A549 (cell line): ENCODE measurements around the gene C1orf167. TPM values are rescaled to one million over a fixed set of nuclear protein-coding genes. Genes with fewer than 3 reads are reported as not detected.

ENCODE experiments used
- ATAC-seq, 2 experiments: fragments of 200-7000 bp in 1 of 2; fragments of >200 bp in 1 of 2; cut with Nextera tagmentation in 1 of 2; cut with Tn5 transposase in 1 of 2; 3 replicates each; pipeline versions ENCODE4 v1.8.0 to v1.9.1; 2018 to 2020; ENCODE audit warnings: mild to moderate bottlenecking in 1 of 2, moderate library complexity in 1 of 2
- CTCF ChIA-PET: fragments of 300-600 bp; sonication (Branson Sonifier 250); formaldehyde crosslinking; extraction: SDS; loops from one replicate; lab custom pipeline; 2021; ENCODE audit warnings: antibody characterized with exemption, inconsistent platforms; lab: Yijun Ruan, JAX
- POLR2A ChIA-PET: fragments of 350-600 bp; formaldehyde crosslinking; extraction: SDS; loops from one replicate; lab custom pipeline; 2021; ENCODE audit warnings: antibody characterized with exemption, inconsistent platforms; lab: Yijun Ruan, JAX
- DNase-seq, 2 experiments: peaks; one replicate each; pipeline versions ENCODE4 v3.0.0 to v3.0.0-alpha.2; 2011 to 2016; ENCODE audit warnings: low read depth in 1 of 2, low spot score in 1 of 2
- FAIRE-seq: peaks from 2 replicates; lab custom pipeline; 2011; peaks lifted over from hg19 to GRCh38; lab: Jason Lieb, UNC
- H3K27ac ChIP-seq, 2 experiments: fragments of >200 bp; sonication (Bioruptor Twin); formaldehyde crosslinking; 3 replicates each; pipeline ENCODE4 v1.5.1; 2016 to 2017
- H3K4me1 ChIP-seq: fragments of >200 bp; sonication (Bioruptor Twin); formaldehyde crosslinking; 3 replicates; pipeline ENCODE4 v1.6.1; 2016
- H3K4me2 ChIP-seq: fragments of >200 bp; sonication (Bioruptor Twin); formaldehyde crosslinking; 3 replicates; pipeline ENCODE4 v1.6.1; 2016
- H3K4me3 ChIP-seq: fragments of >200 bp; sonication (Bioruptor Twin); formaldehyde crosslinking; 3 replicates; pipeline ENCODE4 v1.5.1; 2016
- H3K9me3 ChIP-seq: fragments of >200 bp; sonication (Bioruptor Twin); formaldehyde crosslinking; 3 replicates; pipeline ENCODE4 v1.6.1; 2016
- BHLHE40 ChIP-seq: IDR thresholded peaks from 2 replicates; pipeline ENCODE4 v1.6.1; 2012; ENCODE audit warnings: low read depth, low read length, inconsistent platforms
- CHD2 ChIP-seq: fragments of 150-350 bp; IDR thresholded peaks from 2 replicates; pipeline ENCODE4 v1.6.1; 2014; ENCODE audit warnings: low read length; ENCODE audit not compliant: partially characterized antibody
- EHMT2 ChIP-seq: fragments of 200-600 bp; sonication (generic); IDR thresholded peaks from 2 replicates; pipeline ENCODE4 v1.6.1; 2016; ENCODE audit warnings: antibody characterized with exemption, low read depth, mild to moderate bottlenecking, moderate library complexity
- ESRRA ChIP-seq: fragments of 150-350 bp; IDR thresholded peaks from 2 replicates; pipeline ENCODE4 v1.6.1; 2014; ENCODE audit warnings: mild to moderate bottlenecking, low read length, borderline replicate concordance
- FOSB ChIP-seq: fragments of 250-450 bp; sonication (Bioruptor Pico); IDR thresholded peaks from 2 replicates; pipeline ENCODE4 v1.5.0; 2020; ENCODE audit warnings: mild to moderate bottlenecking, moderate library complexity
- GATA3 ChIP-seq: IDR thresholded peaks from 2 replicates; pipeline ENCODE4 v1.6.1; 2012; ENCODE audit warnings: borderline replicate concordance
- HDAC2 ChIP-seq: fragments of 200-600 bp; sonication (generic); IDR thresholded peaks from 2 replicates; pipeline ENCODE4 v1.6.1; 2016
- HOXB13 ChIP-seq: fragments of 250-450 bp; sonication (Bioruptor Pico); IDR thresholded peaks from 2 replicates; pipeline ENCODE4 v1.5.0; 2020; ENCODE audit warnings: low read depth, mild to moderate bottlenecking, moderate library complexity
- JUN ChIP-seq, 2 experiments: fragments of >200 bp; sonication (Bioruptor Twin); formaldehyde crosslinking; IDR thresholded peaks; 2 replicates in 1 of 2; 3 replicates in 1 of 2; pipeline ENCODE4 v1.6.1; 2016 to 2017
- JUNB ChIP-seq: fragments of >200 bp; sonication (Bioruptor Twin); formaldehyde crosslinking; IDR thresholded peaks from 2 replicates; pipeline ENCODE4 v1.6.1; 2016
- PHF8 ChIP-seq: fragments of 200-600 bp; sonication (generic); IDR thresholded peaks from 2 replicates; pipeline ENCODE4 v1.6.1; 2016; ENCODE audit warnings: low read depth, mild to moderate bottlenecking, antibody characterized with exemption, moderate library complexity, borderline replicate concordance
- POLR2A ChIP-seq: IDR thresholded peaks from 2 replicates; pipeline ENCODE4 v1.6.1; 2012; ENCODE audit warnings: mild to moderate bottlenecking, low read length
- RAD21 ChIP-seq, 2 experiments: fragments of >200 bp in 1 of 2; sonication (Bioruptor Twin) in 1 of 2; formaldehyde crosslinking in 1 of 2; IDR thresholded peaks in 1 of 2; conservative IDR thresholded peaks in 1 of 2; 2 replicates in 1 of 2; 3 replicates in 1 of 2; pipeline ENCODE4 v1.6.1; 2012 to 2018; ENCODE audit warnings: inconsistent platforms in 1 of 2
- RNF2 ChIP-seq: fragments of 200-600 bp; sonication (generic); IDR thresholded peaks from 2 replicates; pipeline ENCODE4 v1.6.1; 2016; ENCODE audit warnings: low read depth, mild to moderate bottlenecking, antibody characterized with exemption, moderate library complexity, borderline replicate concordance
- TFCP2L1 ChIP-seq: fragments of 250-450 bp; sonication (Bioruptor Pico); IDR thresholded peaks from 2 replicates; pipeline ENCODE4 v1.5.0; 2021; ENCODE audit warnings: mild to moderate bottlenecking
- TP53 ChIP-seq: fragments of 250-450 bp; sonication (Bioruptor Pico); IDR thresholded peaks from 2 replicates; pipeline ENCODE4 v1.5.0; 2021; ENCODE audit warnings: mild to moderate bottlenecking, moderate library complexity
- ZC3H11A ChIP-seq: fragments of 450-650 bp; IDR thresholded peaks from 2 replicates; pipeline ENCODE4 v1.6.1; 2014; ENCODE audit warnings: antibody characterized with exemption, mild to moderate bottlenecking
- ZSCAN20 ChIP-seq: fragments of 250-450 bp; sonication (Bioruptor Pico); IDR thresholded peaks from 2 replicates; pipeline ENCODE4 v1.8.0; 2022; ENCODE audit warnings: mild to moderate bottlenecking, moderate library complexity
- WGBS: methylation state at CpG from one replicate; pipeline ENCODE4 v1.1.6; 2017; ENCODE audit errors: missing lambda C conversion rate; 5-methylcytosine and 5-hydroxymethylcytosine counted together
- polyA plus RNA-seq, 4 experiments: library from polyadenylated mRNA; depleted of rRNA in 3 of 4; stranded (reverse); fragments of >200 nt; fragmentation: RNase III in 1 of 4; extraction: RNeasy Plus Mini Kit Qiagen cat#74134 plus additional on column Dnase treatment in 1 of 4; gene quantifications; 2 replicates in 3 of 4; 3 replicates in 1 of 4; pipeline ENCODE4 v1.2.3, GENCODE V29; 2011 to 2017
- TF ChIP-seq, protein P1 (sequence below): IDR thresholded peaks from 2 replicates; pipeline ENCODE4 v1.6.1; 2012; ENCODE audit warnings: low read depth, borderline replicate concordance
- TF ChIP-seq, protein P2 (sequence below): fragments of 450-650 bp; IDR thresholded peaks from 2 replicates; pipeline ENCODE4 v1.6.1; 2014; ENCODE audit warnings: antibody characterized with exemption
- TF ChIP-seq, protein P3 (sequence below): IDR thresholded peaks from 2 replicates; pipeline ENCODE4 v1.6.1; 2012
- TF ChIP-seq, protein P4 (sequence below): fragments of >200 bp; sonication (Bioruptor Twin); formaldehyde crosslinking; IDR thresholded peaks from 3 replicates; pipeline ENCODE4 v1.6.1; 2016
- TF ChIP-seq, protein P5 (sequence below): fragments of >200 bp; sonication (Bioruptor Twin); formaldehyde crosslinking; IDR thresholded peaks from 3 replicates; pipeline ENCODE4 v1.5.1; 2016
- TF ChIP-seq, protein P6 (sequence below): fragments of 250-450 bp; sonication (Bioruptor Pico); IDR thresholded peaks from 2 replicates; pipeline ENCODE4 v1.5.0; 2021; ENCODE audit warnings: mild to moderate bottlenecking, moderate library complexity, borderline replicate concordance

Gene C1orf167
- polyA plus RNA-seq, 2 of the 4 experiments (the other 2 are of a cell fraction): not detected

DNA sequence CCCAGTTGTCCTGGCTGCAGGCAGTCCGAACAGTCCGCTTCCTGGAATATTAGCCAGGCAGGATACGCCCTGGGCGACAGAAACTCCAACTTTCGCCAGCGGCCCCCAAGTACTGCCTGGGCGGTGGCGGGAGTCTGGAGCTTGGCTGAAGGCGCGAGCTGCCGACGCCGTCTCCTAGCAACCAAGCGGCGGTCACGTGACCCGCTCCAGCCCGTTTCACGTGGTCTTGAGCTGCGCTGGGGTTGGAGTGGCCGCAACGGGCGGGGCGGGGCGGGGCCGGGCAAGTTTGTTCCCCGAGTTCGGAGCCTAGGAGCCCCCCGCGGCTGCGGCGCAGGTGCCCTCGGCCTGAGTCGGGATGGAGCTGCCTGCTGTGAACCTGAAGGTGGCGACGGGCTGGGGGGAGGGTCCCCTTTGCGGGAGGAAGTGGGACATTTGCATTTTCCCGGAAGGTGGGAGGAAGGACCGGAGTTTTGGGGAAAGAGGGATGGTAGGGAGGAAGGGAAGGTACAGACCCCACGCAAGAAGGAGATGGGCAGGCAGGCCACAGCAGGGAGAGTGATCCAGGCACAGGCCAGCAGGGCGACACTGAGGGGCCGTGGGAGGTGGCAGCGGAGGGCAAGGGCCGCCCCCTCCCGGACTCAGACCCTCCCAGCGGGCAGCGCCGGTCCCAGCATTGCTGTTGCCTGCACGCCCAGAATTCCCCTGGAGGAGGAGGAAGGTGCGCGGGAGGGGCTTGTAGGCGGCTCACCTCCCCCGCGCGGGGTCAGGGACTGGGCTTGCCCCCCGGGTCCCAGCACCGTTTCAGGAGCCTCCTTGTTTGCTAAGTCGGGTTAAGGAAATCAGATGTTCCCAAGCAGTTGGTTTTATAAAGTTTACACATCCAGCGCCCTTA, 25.9 kb upstream of the C1orf167 start, which contains the start of gene AGTRAP:
AGTRAP (plus strand) TSS at position 283 of the 892 bp plus-strand sequence; CDS start at position 356, 73 bp downstream.
- Histone ChIP-seq H3K4me2 (peak within 1 kb of the TSS; percentile 85), H3K4me1 (peaks cover 14% of the 10 kb centered on the region), H3K27ac (peak within 1 kb of the TSS; percentile 90 to 98), H3K9me3 (no peaks in the 10 kb centered on the region), H3K4me3 (peak within 1 kb of the TSS; percentile 68)
- POLR2A ChIA-PET: interaction anchor here (0.6 to 1.2 kb wide), 5 partner anchors 25 to 172 kb away, joined by 3 to 6 read pairs (median 3); partner anchors contain the start of genes CLCN6 and MTHFR
- peak; percentile 81 to 90 for DNase-seq
- ATAC-seq: peak; percentile 84 to 92
- CTCF ChIA-PET: interaction anchor here (0.5 to 2.1 kb wide), 7 partner anchors 13 to 287 kb away, joined by 3 to 10 read pairs (median 4); no protein-coding TSS in a partner anchor
- 3% methylated on average over 14 of the region's 59 CpGs for whole genome bisulfite sequencing
- FAIRE-seq: no peak
- TF ChIP-seq POLR2A (peak; percentile 22), TFCP2L1 (CRISPR knock-in tag) (no peak), ESRRA (no peak)
- TF ChIP-seq, protein P1, sequence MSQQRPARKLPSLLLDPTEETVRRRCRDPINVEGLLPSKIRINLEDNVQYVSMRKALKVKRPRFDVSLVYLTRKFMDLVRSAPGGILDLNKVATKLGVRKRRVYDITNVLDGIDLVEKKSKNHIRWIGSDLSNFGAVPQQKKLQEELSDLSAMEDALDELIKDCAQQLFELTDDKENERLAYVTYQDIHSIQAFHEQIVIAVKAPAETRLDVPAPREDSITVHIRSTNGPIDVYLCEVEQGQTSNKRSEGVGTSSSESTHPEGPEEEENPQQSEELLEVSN: peak; percentile 66
- TF ChIP-seq, protein P2, sequence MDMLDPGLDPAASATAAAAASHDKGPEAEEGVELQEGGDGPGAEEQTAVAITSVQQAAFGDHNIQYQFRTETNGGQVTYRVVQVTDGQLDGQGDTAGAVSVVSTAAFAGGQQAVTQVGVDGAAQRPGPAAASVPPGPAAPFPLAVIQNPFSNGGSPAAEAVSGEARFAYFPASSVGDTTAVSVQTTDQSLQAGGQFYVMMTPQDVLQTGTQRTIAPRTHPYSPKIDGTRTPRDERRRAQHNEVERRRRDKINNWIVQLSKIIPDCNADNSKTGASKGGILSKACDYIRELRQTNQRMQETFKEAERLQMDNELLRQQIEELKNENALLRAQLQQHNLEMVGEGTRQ: peak; percentile 98
- TF ChIP-seq, protein P3, sequence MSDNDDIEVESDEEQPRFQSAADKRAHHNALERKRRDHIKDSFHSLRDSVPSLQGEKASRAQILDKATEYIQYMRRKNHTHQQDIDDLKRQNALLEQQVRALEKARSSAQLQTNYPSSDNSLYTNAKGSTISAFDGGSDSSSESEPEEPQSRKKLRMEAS: peak; percentile 60
- TF ChIP-seq, protein P4, sequence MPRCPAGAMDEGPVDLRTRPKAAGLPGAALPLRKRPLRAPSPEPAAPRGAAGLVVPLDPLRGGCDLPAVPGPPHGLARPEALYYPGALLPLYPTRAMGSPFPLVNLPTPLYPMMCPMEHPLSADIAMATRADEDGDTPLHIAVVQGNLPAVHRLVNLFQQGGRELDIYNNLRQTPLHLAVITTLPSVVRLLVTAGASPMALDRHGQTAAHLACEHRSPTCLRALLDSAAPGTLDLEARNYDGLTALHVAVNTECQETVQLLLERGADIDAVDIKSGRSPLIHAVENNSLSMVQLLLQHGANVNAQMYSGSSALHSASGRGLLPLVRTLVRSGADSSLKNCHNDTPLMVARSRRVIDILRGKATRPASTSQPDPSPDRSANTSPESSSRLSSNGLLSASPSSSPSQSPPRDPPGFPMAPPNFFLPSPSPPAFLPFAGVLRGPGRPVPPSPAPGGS: 0 out of 3 replicates have a peak, but pooled peaks have one; percentile 9

DNA sequence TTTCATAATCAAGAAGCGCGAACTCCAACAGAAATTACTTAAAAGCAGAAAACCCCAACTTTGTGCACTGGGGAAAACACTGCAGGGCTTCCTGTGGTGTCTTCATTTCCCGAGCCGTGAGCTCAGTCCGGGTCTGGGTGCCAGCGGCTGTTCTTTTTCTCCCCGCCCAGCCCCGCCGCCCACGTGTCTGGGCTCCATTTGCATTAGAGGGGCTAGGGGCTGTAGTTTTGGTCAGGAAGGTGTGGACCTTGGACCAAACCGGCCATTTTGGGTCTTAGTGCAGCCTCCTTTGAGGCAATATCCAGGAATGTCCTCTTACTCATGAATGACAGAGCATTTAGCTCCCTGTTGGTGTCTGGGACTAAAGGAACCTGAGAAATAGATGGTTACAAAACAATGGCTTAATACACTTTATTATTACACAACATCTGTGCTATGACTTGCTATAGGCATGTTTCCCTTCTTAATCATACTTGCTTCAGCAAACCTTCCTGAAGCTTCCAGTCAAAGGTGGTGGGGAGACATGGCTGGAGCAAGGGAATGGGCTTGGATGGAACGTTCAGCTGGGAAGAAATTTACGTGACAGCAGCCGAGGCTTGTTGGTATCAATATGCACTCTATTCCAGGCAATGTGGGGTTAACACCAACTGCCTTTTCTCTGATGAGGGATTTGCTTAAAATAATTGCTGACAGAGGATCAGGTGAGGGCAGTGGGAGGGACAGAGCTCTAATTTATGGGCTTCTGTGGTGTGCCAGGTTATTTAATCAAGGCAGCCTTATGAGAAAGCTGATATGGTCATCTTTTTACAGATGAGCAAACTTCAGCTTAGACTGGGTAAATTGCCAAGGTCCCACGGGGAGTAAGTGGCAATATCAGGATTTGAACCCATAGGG, 25.0 kb upstream of the C1orf167 start:
- Histone ChIP-seq H3K4me3 (peak overlapping the region; percentile 68), H3K9me3 (no peaks in the 10 kb centered on the region), H3K4me1 (peaks cover 14% of the 10 kb centered on the region), H3K4me2 (peak overlapping the region; percentile 85), H3K27ac (peak overlapping the region; percentile 90 to 98)
- DNase-seq (peak; percentile 16 to 63), ATAC-seq (peak; percentile 69 to 71), FAIRE-seq (no peak)
- WGBS: 30% methylated on average over 12 of the region's 15 CpGs
- POLR2A ChIA-PET: interaction anchor here (0.6 to 1.2 kb wide), 5 partner anchors 12 to 171 kb away, joined by 3 to 6 read pairs (median 3); partner anchors contain the start of genes CLCN6, FBXO2, FBXO44 and MTHFR
- CTCF ChIA-PET: interaction anchor here (0.8 to 2.1 kb wide), 4 partner anchors 12 to 95 kb away, joined by 3 to 10 read pairs (median 3); no protein-coding TSS in a partner anchor
- TF ChIP-seq TFCP2L1 (CRISPR knock-in tag): no peak
- TF ChIP-seq, protein P5, sequence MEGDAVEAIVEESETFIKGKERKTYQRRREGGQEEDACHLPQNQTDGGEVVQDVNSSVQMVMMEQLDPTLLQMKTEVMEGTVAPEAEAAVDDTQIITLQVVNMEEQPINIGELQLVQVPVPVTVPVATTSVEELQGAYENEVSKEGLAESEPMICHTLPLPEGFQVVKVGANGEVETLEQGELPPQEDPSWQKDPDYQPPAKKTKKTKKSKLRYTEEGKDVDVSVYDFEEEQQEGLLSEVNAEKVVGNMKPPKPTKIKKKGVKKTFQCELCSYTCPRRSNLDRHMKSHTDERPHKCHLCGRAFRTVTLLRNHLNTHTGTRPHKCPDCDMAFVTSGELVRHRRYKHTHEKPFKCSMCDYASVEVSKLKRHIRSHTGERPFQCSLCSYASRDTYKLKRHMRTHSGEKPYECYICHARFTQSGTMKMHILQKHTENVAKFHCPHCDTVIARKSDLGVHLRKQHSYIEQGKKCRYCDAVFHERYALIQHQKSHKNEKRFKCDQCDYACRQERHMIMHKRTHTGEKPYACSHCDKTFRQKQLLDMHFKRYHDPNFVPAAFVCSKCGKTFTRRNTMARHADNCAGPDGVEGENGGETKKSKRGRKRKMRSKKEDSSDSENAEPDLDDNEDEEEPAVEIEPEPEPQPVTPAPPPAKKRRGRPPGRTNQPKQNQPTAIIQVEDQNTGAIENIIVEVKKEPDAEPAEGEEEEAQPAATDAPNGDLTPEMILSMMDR: no peak
- TF ChIP-seq TP53 (CRISPR knock-in tag): no peak
- TF ChIP-seq ESRRA: no peak
- TF ChIP-seq RAD21 (conservative IDR thresholded peaks at IDR 0.05 in 1 of 2, IDR thresholded peaks at IDR 0.05 in 1 of 2): no peak
- no peak for TF ChIP-seq RNF2
- TF ChIP-seq CHD2: no peak
- TF ChIP-seq, protein P6, sequence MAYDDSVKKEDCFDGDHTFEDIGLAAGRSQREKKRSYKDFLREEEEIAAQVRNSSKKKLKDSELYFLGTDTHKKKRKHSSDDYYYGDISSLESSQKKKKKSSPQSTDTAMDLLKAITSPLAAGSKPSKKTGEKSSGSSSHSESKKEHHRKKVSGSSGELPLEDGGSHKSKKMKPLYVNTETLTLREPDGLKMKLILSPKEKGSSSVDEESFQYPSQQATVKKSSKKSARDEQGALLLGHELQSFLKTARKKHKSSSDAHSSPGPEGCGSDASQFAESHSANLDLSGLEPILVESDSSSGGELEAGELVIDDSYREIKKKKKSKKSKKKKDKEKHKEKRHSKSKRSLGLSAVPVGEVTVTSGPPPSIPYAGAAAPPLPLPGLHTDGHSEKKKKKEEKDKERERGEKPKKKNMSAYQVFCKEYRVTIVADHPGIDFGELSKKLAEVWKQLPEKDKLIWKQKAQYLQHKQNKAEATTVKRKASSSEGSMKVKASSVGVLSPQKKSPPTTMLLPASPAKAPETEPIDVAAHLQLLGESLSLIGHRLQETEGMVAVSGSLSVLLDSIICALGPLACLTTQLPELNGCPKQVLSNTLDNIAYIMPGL: no peak
- TF ChIP-seq EHMT2: no peak
- no peak for TF ChIP-seq JUN (IDR thresholded peaks at IDR 0.05)
- TF ChIP-seq GATA3: no peak
- no peak for TF ChIP-seq ZSCAN20
- 0 out of 2 replicates have a peak, but pooled peaks have one; percentile 41 for TF ChIP-seq JUNB
- TF ChIP-seq FOSB (CRISPR knock-in tag): no peak
- no peak for TF ChIP-seq BHLHE40
- TF ChIP-seq, protein P1: no peak
- no peak for TF ChIP-seq PHF8
- no peak for TF ChIP-seq HOXB13 (CRISPR knock-in tag)
- no peak for TF ChIP-seq HDAC2
- no peak for TF ChIP-seq ZC3H11A
